Loucy (cell line): Measurements from ENCODE around the gene WBP1L.

Source experiments
- CTCF ChIP-seq: fragments of 200-600 bp; sonication (generic); conservative IDR thresholded peaks from 2 replicates; pipeline ENCODE4 v1.5.1; 2014; ENCODE audit warnings: mild to moderate bottlenecking, antibody characterized with exemption, low read length
- EZH2phosphoT487 ChIP-seq: fragments of 200-600 bp; IDR thresholded peaks from 2 replicates; pipeline ENCODE4 v1.6.1; 2018; ENCODE audit warnings: antibody characterized with exemption, mild to moderate bottlenecking, moderate library complexity, borderline replicate concordance

GRCh38 chr10:102832248-102832647, 88.5 kb downstream of the WBP1L start:
- TF ChIP-seq CTCF: no peak
- no peak for TF ChIP-seq EZH2phosphoT487
